SK-N-SH (cell line): Measurements from ENCODE around the gene ART4. TPM values are rescaled to one million over a fixed set of nuclear protein-coding genes. Genes with fewer than 3 reads are reported as not detected.
A peak's percentile ranks its signal among the peaks of the same experiment; 100 is the strongest.

Source experiments
- CTCF ChIA-PET: fragments of 300-600, 350-600 bp; formaldehyde crosslinking; extraction: SDS; loops from one replicate; lab custom pipeline; 2021; lab: Yijun Ruan, JAX
- POLR2A ChIA-PET: fragments of 350-600 bp; sonication (Branson Sonifier 250); formaldehyde crosslinking; extraction: SDS; loops from one replicate; lab custom pipeline; 2020; ENCODE audit warnings: antibody characterized with exemption, inconsistent platforms; lab: Yijun Ruan, JAX
- DNase-seq: peaks from one replicate; pipeline ENCODE4 v3.0.0; 2012
- H2AFZ ChIP-seq: fragments of 200-600 bp; sonication (generic); 2 replicates; pipeline ENCODE4 v1.8.1; 2016; ENCODE audit warnings: antibody characterized with exemption, mild to moderate bottlenecking, low read depth
- H3F3A ChIP-seq: fragments of 200-600 bp; sonication (generic); replicated peaks from 2 replicates; pipeline ENCODE3; 2016; ENCODE audit warnings: antibody characterized with exemption, mild to moderate bottlenecking; ENCODE audit not compliant: insufficient read depth
- H3K27ac ChIP-seq, 2 experiments: fragments of 200-500 bp in 1 of 2; fragments of 200-600 bp in 1 of 2; sonication (Bioruptor generic) in 1 of 2; sonication (generic), shearing (Covaris generic) in 1 of 2; 2 replicates each; pipeline versions ENCODE4 v1.5.1 to v1.6.1; 2014 to 2016; ENCODE audit warnings: low read depth in 2 of 2, inconsistent platforms in 1 of 2, low read length in 1 of 2, mild to moderate bottlenecking in 1 of 2, mixed read lengths in 1 of 2
- H3K27me3 ChIP-seq: fragments of 200-600 bp; sonication (generic), shearing (Covaris generic); 2 replicates; pipeline ENCODE4 v1.6.1; 2016; ENCODE audit warnings: mixed run types; ENCODE audit not compliant: insufficient read depth
- H3K36me3 ChIP-seq, 2 experiments: fragments of 200-500 bp in 1 of 2; fragments of 200-600 bp in 1 of 2; sonication (Bioruptor generic) in 1 of 2; sonication (generic) in 1 of 2; replicated peaks in 1 of 2; 2 replicates each; pipeline versions ENCODE3 to v1.5.1; 2014 to 2016; ENCODE audit warnings: low read length in 1 of 2, mild to moderate bottlenecking in 1 of 2; ENCODE audit not compliant: insufficient read depth in 2 of 2, control insufficient read depth in 1 of 2
- H3K4me1 ChIP-seq, 2 experiments: fragments of 200-500 bp in 1 of 2; fragments of 200-600 bp in 1 of 2; sonication (Bioruptor generic) in 1 of 2; sonication (generic), shearing (Covaris generic) in 1 of 2; 2 replicates each; pipeline versions ENCODE4 v1.5.1 to v1.6.1; 2014 to 2016; ENCODE audit warnings: low read depth in 1 of 2, low read length in 1 of 2, mixed run types in 1 of 2; ENCODE audit not compliant: insufficient read depth in 2 of 2, control insufficient read depth in 1 of 2
- H3K4me2 ChIP-seq: fragments of 200-600 bp; sonication (generic), shearing (Covaris generic); 2 replicates; pipeline ENCODE4 v1.6.1; 2017; ENCODE audit warnings: mixed run types
- H3K4me3 ChIP-seq, 2 experiments: fragments of 200-500 bp in 1 of 2; fragments of 200-600 bp in 1 of 2; sonication (Bioruptor generic) in 1 of 2; sonication (generic), shearing (Covaris generic) in 1 of 2; 2 replicates each; pipeline versions ENCODE4 v1.5.1 to v1.8.1; 2014 to 2016; ENCODE audit warnings: low read depth in 2 of 2, inconsistent platforms in 1 of 2, low read length in 1 of 2, mild to moderate bottlenecking in 1 of 2, mixed read lengths in 1 of 2, moderate library complexity in 1 of 2
- H3K79me2 ChIP-seq: fragments of 200-600 bp; sonication (generic); 2 replicates; pipeline ENCODE4 v1.8.1; 2017; ENCODE audit warnings: mild to moderate bottlenecking; ENCODE audit not compliant: insufficient read depth
- H3K9ac ChIP-seq: fragments of 200-600 bp; sonication (generic); 2 replicates; pipeline ENCODE4 v1.6.1; 2017; ENCODE audit warnings: mixed run types
- H3K9me2 ChIP-seq: fragments of 200-600 bp; sonication (generic); 2 replicates; pipeline ENCODE4 v1.6.1; 2017; ENCODE audit warnings: mixed run types
- H3K9me3 ChIP-seq: fragments of 200-600 bp; sonication (generic); 2 replicates; pipeline ENCODE4 v1.6.1; 2017; ENCODE audit warnings: mixed run types, mild to moderate bottlenecking, moderate library complexity
- H4K20me1 ChIP-seq: fragments of 200-600 bp; sonication (generic); 2 replicates; pipeline ENCODE4 v1.6.1; 2017; ENCODE audit warnings: mild to moderate bottlenecking, mixed run types; ENCODE audit not compliant: insufficient read depth
- CHD2 ChIP-seq: fragments of 150-350 bp; IDR thresholded peaks from 2 replicates; pipeline ENCODE4 v1.6.1; 2018; ENCODE audit warnings: low read length; ENCODE audit not compliant: partially characterized antibody
- ELF1 ChIP-seq: IDR thresholded peaks from 2 replicates; pipeline ENCODE4 v1.4.0; 2012
- EP300 ChIP-seq, 2 experiments: IDR thresholded peaks; 2 replicates each; pipeline versions ENCODE4 v1.4.0 to v1.6.1; 2012; ENCODE audit warnings: borderline replicate concordance in 1 of 2, low read depth in 1 of 2, low read length in 1 of 2
- EZH2phosphoT487 ChIP-seq: fragments of 200-600 bp; sonication (generic); IDR thresholded peaks from 2 replicates; pipeline ENCODE4 v1.6.1; 2017; ENCODE audit warnings: low read depth, mixed run types, mild to moderate bottlenecking, antibody characterized with exemption, moderate library complexity, borderline replicate concordance
- FOSL2 ChIP-seq: IDR thresholded peaks from 2 replicates; pipeline ENCODE4 v1.4.0; 2012; ENCODE audit warnings: low read depth, mild to moderate bottlenecking, moderate library complexity, borderline replicate concordance
- FOXJ3 ChIP-seq: sonication (generic); formaldehyde crosslinking; IDR thresholded peaks from 2 replicates; pipeline ENCODE4 v1.5.1; 2020; ENCODE audit warnings: mild to moderate bottlenecking, missing genetic modification reagents
- GABPA ChIP-seq: IDR thresholded peaks from 2 replicates; pipeline ENCODE4 v1.4.0; 2012; ENCODE audit warnings: low read depth, mild to moderate bottlenecking
- MEF2A ChIP-seq: IDR thresholded peaks from 2 replicates; pipeline ENCODE4 v1.4.0; 2012; ENCODE audit warnings: low read depth, borderline replicate concordance
- NFIC ChIP-seq: IDR thresholded peaks from 2 replicates; pipeline ENCODE4 v1.4.0; 2012; ENCODE audit warnings: borderline replicate concordance
- NRF1 ChIP-seq: IDR thresholded peaks from 2 replicates; pipeline ENCODE4 v1.6.1; 2012; ENCODE audit warnings: low read depth, mild to moderate bottlenecking, low read length
- RAD21 ChIP-seq: IDR thresholded peaks from 2 replicates; pipeline ENCODE4 v1.6.1; 2012; ENCODE audit warnings: mild to moderate bottlenecking, low read length
- RCOR1 ChIP-seq: fragments of 150-350 bp; IDR thresholded peaks from 2 replicates; pipeline ENCODE4 v1.6.1; 2017; ENCODE audit warnings: antibody characterized with exemption, low read length
- SIN3A ChIP-seq: IDR thresholded peaks from 2 replicates; pipeline ENCODE4 v1.6.1; 2012; ENCODE audit warnings: low read depth, mild to moderate bottlenecking, low read length, moderate library complexity, borderline replicate concordance
- SMC3 ChIP-seq: IDR thresholded peaks from 2 replicates; pipeline ENCODE4 v1.6.1; 2012; ENCODE audit warnings: low read depth, low read length, improper control_type of control experiment
- TAF1 ChIP-seq: IDR thresholded peaks from 2 replicates; pipeline ENCODE4 v1.6.1; 2012; ENCODE audit warnings: low read depth, mild to moderate bottlenecking, low read length, moderate library complexity, borderline replicate concordance
- TEAD4 ChIP-seq: IDR thresholded peaks from 2 replicates; pipeline ENCODE4 v1.4.0; 2012; ENCODE audit warnings: mild to moderate bottlenecking, borderline replicate concordance; ENCODE audit not compliant: insufficient read depth
- WGBS: methylation state at CpG from one replicate; pipeline ENCODE4 v1.1.6; 2017; ENCODE audit warnings: low lambda C conversion rate; 5-methylcytosine and 5-hydroxymethylcytosine counted together
- polyA plus RNA-seq, 3 experiments: library from polyadenylated mRNA; depleted of rRNA; stranded (reverse); fragments of >200 nt; gene quantifications; 2 replicates each; pipeline ENCODE4 v1.2.3, GENCODE V29; 2012
- TF ChIP-seq, protein P1 (sequence below): fragments of 200-600 bp; sonication (generic); IDR thresholded peaks from 2 replicates; pipeline ENCODE4 v1.6.1; 2017; ENCODE audit warnings: antibody characterized with exemption, mild to moderate bottlenecking, moderate library complexity
- TF ChIP-seq, protein P2 (sequence below): IDR thresholded peaks from 2 replicates; pipeline ENCODE4 v1.4.0; 2012; ENCODE audit warnings: low read depth
- TF ChIP-seq, protein P3 (sequence below): IDR thresholded peaks from 2 replicates; pipeline ENCODE4 v1.4.0; 2012; ENCODE audit warnings: low read depth, borderline replicate concordance
- TF ChIP-seq, protein P4 (sequence below): IDR thresholded peaks from 2 replicates; pipeline ENCODE4 v1.6.1; 2012; ENCODE audit warnings: mild to moderate bottlenecking, low read depth, low read length, moderate library complexity
- TF ChIP-seq, protein P5 (sequence below): IDR thresholded peaks from 2 replicates; pipeline ENCODE4; 2012

ART4 gene
- polyA plus RNA-seq, 1 of the 3 experiments (the other 2 are of a cell fraction), result not detected

DNA sequence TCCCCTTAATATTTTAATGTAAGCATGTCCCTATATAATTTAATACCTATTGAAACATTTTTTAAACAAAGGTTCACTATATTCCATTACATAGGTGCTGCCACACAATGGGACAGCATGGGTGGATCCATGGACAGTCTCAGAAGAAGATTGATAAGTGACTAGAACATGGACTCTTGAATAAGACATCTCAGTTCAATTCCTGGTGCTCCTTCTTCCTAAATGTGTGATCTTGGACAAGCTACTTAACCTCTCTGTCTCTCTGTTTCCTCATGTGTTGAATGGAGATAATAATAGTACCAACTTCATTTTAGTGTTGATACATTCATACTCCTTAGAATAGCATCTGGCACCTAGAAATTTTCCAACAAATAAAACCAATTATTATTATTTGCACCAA is 1.1 kb upstream of the ART4 start:
- Histone ChIP-seq H4K20me1 (no peaks in the 10 kb centered on the region), H3K9me2 (no peaks in the 10 kb centered on the region), H2AFZ (no peak overlapping the region), H3K36me3 (no peaks in the 10 kb centered on the region), H3K9me3 (no peaks in the 10 kb centered on the region), H3F3A (peaks cover 2% of the 10 kb centered on the region), H3K27ac (no peak overlapping the region), H3K4me3 (no peak overlapping the region), H3K27me3 (no peaks in the 10 kb centered on the region), H3K4me1 (peaks cover 11 to 14% of the 10 kb centered on the region in 2 experiments; a peak in 3 of 4 replicates), H3K4me2 (no peak overlapping the region), H3K79me2 (no peaks in the 10 kb centered on the region), H3K9ac (no peak overlapping the region)
- ChIA-PET POLR2A (no interaction called here), CTCF (interaction anchor here (0.6 to 6.5 kb wide), 6 partner anchors 25 to 377 kb away, joined by 3 to 43 read pairs (median 3); partner anchors contain the start of gene RERG)
- no peak for TF ChIP-seq TEAD4
- no peak for TF ChIP-seq MEF2A
- TF ChIP-seq TAF1, result no peak
- TF ChIP-seq, protein P1, sequence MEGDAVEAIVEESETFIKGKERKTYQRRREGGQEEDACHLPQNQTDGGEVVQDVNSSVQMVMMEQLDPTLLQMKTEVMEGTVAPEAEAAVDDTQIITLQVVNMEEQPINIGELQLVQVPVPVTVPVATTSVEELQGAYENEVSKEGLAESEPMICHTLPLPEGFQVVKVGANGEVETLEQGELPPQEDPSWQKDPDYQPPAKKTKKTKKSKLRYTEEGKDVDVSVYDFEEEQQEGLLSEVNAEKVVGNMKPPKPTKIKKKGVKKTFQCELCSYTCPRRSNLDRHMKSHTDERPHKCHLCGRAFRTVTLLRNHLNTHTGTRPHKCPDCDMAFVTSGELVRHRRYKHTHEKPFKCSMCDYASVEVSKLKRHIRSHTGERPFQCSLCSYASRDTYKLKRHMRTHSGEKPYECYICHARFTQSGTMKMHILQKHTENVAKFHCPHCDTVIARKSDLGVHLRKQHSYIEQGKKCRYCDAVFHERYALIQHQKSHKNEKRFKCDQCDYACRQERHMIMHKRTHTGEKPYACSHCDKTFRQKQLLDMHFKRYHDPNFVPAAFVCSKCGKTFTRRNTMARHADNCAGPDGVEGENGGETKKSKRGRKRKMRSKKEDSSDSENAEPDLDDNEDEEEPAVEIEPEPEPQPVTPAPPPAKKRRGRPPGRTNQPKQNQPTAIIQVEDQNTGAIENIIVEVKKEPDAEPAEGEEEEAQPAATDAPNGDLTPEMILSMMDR, result no peak
- TF ChIP-seq, protein P2, sequence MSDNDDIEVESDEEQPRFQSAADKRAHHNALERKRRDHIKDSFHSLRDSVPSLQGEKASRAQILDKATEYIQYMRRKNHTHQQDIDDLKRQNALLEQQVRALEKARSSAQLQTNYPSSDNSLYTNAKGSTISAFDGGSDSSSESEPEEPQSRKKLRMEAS, result no peak
- TF ChIP-seq, protein P3, sequence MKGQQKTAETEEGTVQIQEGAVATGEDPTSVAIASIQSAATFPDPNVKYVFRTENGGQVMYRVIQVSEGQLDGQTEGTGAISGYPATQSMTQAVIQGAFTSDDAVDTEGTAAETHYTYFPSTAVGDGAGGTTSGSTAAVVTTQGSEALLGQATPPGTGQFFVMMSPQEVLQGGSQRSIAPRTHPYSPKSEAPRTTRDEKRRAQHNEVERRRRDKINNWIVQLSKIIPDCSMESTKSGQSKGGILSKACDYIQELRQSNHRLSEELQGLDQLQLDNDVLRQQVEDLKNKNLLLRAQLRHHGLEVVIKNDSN, result no peak
- TF ChIP-seq SIN3A, result no peak
- no peak for TF ChIP-seq NFIC
- TF ChIP-seq CHD2, result no peak
- TF ChIP-seq FOSL2, result no peak
- no peak for TF ChIP-seq GABPA
- DNase-seq, result no peak

DNA sequence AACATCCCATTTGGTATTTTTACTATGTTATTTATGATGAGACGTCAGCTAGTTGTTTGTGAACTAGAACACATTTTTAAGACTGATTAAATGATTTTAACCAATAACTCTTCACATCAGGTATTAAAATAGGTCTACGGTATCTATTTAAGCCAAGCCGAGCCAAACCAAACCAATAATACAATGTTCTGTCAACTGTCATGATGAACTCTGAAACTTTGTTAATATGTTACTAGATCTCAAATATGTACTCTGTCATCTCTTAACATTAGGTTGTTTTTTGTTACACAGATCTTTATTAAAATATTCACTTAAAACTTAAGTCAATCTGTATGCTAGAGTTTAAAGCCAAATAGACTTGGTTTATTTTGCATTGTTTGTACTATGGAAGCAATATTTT is 1.0 kb downstream of the ART4 start:
- CTCF ChIA-PET, result no interaction called here
- Histone ChIP-seq H3K4me3 (no peak overlapping the region), H3K9ac (no peak overlapping the region), H3K9me2 (no peaks in the 10 kb centered on the region), H3F3A (peaks cover 9% of the 10 kb centered on the region), H3K79me2 (no peaks in the 10 kb centered on the region), H3K27me3 (no peaks in the 10 kb centered on the region), H3K4me1 (peaks cover 7 to 10% of the 10 kb centered on the region in 2 experiments; a peak in 3 of 4 replicates), H3K9me3 (no peaks in the 10 kb centered on the region), H4K20me1 (no peaks in the 10 kb centered on the region), H3K36me3 (no peaks in the 10 kb centered on the region), H3K4me2 (peak overlapping the region; percentile 20; the same call in 1 of the 2 replicates), H3K27ac (peak overlapping the region; percentile 43 to 60; a peak in 3 of 4 replicates), H2AFZ (no peak overlapping the region)
- WGBS, result 69% methylated on average over 3 of the region's 3 CpGs
- no peak for DNase-seq
- POLR2A ChIA-PET, result no interaction called here
- TF ChIP-seq, protein P4, sequence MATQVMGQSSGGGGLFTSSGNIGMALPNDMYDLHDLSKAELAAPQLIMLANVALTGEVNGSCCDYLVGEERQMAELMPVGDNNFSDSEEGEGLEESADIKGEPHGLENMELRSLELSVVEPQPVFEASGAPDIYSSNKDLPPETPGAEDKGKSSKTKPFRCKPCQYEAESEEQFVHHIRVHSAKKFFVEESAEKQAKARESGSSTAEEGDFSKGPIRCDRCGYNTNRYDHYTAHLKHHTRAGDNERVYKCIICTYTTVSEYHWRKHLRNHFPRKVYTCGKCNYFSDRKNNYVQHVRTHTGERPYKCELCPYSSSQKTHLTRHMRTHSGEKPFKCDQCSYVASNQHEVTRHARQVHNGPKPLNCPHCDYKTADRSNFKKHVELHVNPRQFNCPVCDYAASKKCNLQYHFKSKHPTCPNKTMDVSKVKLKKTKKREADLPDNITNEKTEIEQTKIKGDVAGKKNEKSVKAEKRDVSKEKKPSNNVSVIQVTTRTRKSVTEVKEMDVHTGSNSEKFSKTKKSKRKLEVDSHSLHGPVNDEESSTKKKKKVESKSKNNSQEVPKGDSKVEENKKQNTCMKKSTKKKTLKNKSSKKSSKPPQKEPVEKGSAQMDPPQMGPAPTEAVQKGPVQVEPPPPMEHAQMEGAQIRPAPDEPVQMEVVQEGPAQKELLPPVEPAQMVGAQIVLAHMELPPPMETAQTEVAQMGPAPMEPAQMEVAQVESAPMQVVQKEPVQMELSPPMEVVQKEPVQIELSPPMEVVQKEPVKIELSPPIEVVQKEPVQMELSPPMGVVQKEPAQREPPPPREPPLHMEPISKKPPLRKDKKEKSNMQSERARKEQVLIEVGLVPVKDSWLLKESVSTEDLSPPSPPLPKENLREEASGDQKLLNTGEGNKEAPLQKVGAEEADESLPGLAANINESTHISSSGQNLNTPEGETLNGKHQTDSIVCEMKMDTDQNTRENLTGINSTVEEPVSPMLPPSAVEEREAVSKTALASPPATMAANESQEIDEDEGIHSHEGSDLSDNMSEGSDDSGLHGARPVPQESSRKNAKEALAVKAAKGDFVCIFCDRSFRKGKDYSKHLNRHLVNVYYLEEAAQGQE, result no peak
- TF ChIP-seq RAD21 (no peak), FOSL2 (no peak), ELF1 (no peak), SMC3 (no peak), FOXJ3 (CRISPR knock-in tag) (no peak), EP300 (IDR thresholded peaks at IDR 0.05; ENCODE audit: borderline replicate concordance in 1 of 2, low read depth in 1 of 2, low read length in 1 of 2) (no peak), EZH2phosphoT487 (no peak), NRF1 (no peak), RCOR1 (no peak)
- TF ChIP-seq, protein P5, sequence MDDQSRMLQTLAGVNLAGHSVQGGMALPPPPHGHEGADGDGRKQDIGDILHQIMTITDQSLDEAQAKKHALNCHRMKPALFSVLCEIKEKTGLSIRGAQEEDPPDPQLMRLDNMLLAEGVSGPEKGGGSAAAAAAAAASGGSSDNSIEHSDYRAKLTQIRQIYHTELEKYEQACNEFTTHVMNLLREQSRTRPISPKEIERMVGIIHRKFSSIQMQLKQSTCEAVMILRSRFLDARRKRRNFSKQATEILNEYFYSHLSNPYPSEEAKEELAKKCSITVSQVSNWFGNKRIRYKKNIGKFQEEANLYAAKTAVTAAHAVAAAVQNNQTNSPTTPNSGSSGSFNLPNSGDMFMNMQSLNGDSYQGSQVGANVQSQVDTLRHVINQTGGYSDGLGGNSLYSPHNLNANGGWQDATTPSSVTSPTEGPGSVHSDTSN, result no peak
